Natural killer cell treated with Interleukin-12 subunit alpha and Interleukin-12 subunit beta and Interleukin-15 and Interleukin-18, amount 100 ng/mL, for 72 hours (primary cell): ENCODE data around the gene BTNL9. TPM values are rescaled to one million over a fixed set of nuclear protein-coding genes. Genes with fewer than 3 reads are reported as not detected.
"Not testable (repeated sequence)": the region's sequence is repeated elsewhere in the genome, so short reads cannot be mapped to it uniquely, and the experiment has no call there.

Experiments used
- ATAC-seq, 2 donors: fragments of 150-1000 bp; cut with Tn5 transposase in 1 of 2; sonication (Bioruptor Pico), chemical (Tn5 transposase) in 1 of 2; 2 replicates each; pipeline ENCODE4 v1.10.0; 2021
- DNase-seq: peaks from one replicate; pipeline ENCODE4 v3.0.0; 2022; ENCODE audit warnings: low spot score
- H3K27ac Mint-ChIP-seq, 2 donors: 1 replicate in 1 of 2; 2 replicates in 1 of 2; pipeline ENCODE4 v1.8.0; 2022; ENCODE audit warnings: mixed read lengths in 2 of 2, mild to moderate bottlenecking in 1 of 2, moderate library complexity in 1 of 2
- H3K27me3 Mint-ChIP-seq, 2 donors: 1 replicate in 1 of 2; 2 replicates in 1 of 2; pipeline ENCODE4 v1.8.0; 2022; ENCODE audit warnings: mixed read lengths in 2 of 2
- H3K36me3 Mint-ChIP-seq: one replicate; pipeline ENCODE4 v1.8.0; 2022; ENCODE audit warnings: mixed read lengths
- H3K4me1 Mint-ChIP-seq, 2 donors: 1 replicate in 1 of 2; 2 replicates in 1 of 2; pipeline ENCODE4 v1.8.0; 2022; ENCODE audit warnings: low read depth in 2 of 2, mixed read lengths in 2 of 2, mild to moderate bottlenecking in 1 of 2
- H3K4me3 Mint-ChIP-seq: one replicate; pipeline ENCODE4 v1.8.0; 2022; ENCODE audit warnings: mixed read lengths
- H3K9me3 Mint-ChIP-seq: 2 replicates; pipeline ENCODE4 v1.8.0; 2022; ENCODE audit warnings: mixed read lengths
- total RNA-seq, 2 donors: library from RNA; stranded (reverse); gene quantifications; one replicate each; pipeline ENCODE4 v1.2.3, GENCODE V29; 2022

Gene BTNL9
- total RNA-seq = not detected

DNA sequence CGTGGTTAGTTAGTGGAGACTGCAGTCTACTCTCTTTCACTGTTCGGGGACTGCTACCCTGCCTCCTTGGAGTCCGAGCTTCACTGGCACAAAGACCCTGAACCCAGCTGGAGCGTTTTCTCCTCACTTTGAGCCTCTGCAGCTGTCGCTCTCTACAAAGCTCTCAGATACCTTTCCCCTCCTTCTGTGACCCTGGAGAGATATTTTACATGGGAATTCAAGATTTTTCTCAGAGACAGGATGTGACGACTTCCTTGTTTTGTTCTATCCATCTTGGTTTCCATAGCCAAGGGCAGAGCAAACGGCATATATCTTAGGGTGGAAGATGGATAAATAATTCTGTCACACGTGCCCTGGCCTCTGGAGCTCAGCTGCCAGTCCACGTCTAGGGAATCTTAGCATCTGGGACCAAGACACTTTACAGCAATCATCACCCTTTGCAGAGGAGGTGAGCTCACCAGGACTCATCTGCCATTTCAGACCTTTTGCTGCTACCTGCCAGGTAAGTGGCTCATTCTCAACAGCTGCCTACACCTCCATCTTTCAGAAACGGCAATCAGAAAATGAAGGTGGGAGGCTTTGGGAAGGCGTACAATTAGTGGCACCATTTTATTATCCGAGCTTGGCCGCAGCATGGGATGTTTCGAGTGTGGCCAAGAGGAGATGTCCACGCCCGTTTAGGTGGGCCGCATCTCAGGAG, at the start of gene BTNL9:
Gene BTNL9 (plus strand): TSS at position 336 of the 700 bp plus-strand sequence. CDS start 5,224 bp downstream, outside the sequence.
- Mint-ChIP-seq H3K4me3 (no peak within 1 kb of the TSS), H3K36me3 (no peaks in the 10 kb centered on the region), H3K4me1 (no peaks in the 10 kb centered on the region), H3K9me3 (no peaks in the 10 kb centered on the region), H3K27ac (no peak within 1 kb of the TSS), H3K27me3 (peaks cover 40 to 47% of the 10 kb centered on the region in 2 donors)
- ATAC-seq (no peak), DNase-seq (no peak)

DNA sequence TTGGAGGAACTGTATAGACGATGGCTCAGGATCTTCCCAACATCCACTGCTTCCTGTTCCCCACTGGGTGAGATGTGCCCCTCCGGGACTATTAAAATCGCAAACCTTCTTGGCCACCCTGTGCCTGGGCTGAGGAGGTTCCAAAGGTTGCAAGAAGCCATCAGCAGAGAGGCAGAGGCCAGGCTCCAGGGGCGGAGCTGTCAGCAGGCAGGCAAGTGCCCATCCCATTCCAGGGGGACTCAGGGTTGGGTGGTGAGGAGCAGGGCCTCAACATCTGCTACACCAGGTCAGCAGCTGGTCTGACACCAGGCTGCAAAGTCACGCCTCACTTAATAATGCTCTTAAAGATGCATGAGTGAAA, 49.2 kb upstream of the BTNL9 start:
- no peak for DNase-seq
- ATAC-seq = no peak
- Mint-ChIP-seq H3K9me3 (no peaks in the 10 kb centered on the region), H3K4me3 (no peak overlapping the region), H3K27ac (no peak overlapping the region), H3K27me3 (peaks cover 0 to 59% of the 10 kb centered on the region in 2 donors), H3K36me3 (no peaks in the 10 kb centered on the region), H3K4me1 (no peaks in the 10 kb centered on the region)

DNA sequence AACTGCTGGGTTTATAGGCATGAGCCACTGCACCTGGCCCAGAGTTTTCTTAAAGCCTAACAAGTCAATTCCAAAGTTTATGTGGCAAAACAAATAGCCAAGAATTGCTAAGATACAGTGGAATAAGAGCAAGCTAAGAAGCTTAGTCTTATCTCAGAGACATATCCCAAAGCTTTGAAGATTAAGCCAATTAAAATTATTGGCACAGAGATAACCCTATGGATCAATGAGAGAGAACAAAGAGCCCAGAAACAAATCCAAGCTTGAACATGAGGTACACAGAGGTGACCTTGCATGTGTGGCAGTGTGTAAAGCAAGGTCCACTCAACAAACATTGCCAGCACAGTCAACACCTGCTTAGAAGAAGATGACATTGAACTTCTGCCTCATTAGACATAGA, 38.1 kb upstream of the BTNL9 start:
- Mint-ChIP-seq H3K36me3 (no peaks in the 10 kb centered on the region), H3K27me3 (peaks cover 8 to 22% of the 10 kb centered on the region in 2 donors), H3K4me1 (no peaks in the 10 kb centered on the region), H3K27ac (no peak overlapping the region), H3K4me3 (no peak overlapping the region), H3K9me3 (no peaks in the 10 kb centered on the region)
- DNase-seq (no peak), ATAC-seq (no peak)

DNA sequence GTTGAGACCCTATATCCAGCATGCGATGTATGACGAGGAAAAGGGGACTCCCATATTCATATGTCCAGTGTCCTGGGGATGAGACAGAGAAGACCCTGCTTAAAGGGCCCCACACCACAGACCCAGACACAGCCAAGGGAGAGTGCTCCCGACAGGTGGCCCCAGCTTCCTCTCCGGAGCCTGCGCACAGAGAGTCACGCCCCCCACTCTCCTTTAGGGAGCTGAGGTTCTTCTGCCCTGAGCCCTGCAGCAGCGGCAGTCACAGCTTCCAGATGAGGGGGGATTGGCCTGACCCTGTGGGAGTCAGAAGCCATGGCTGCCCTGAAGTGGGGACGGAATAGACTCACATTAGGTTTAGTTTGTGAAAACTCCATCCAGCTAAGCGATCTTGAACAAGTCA, 34.3 kb upstream of the BTNL9 start:
- Mint-ChIP-seq H3K27me3 (peaks cover 0 to 8% of the 10 kb centered on the region in 2 donors), H3K36me3 (no peaks in the 10 kb centered on the region), H3K4me1 (no peaks in the 10 kb centered on the region), H3K27ac (no peak overlapping the region), H3K4me3 (no peak overlapping the region), H3K9me3 (no peaks in the 10 kb centered on the region)
- no peak for DNase-seq
- ATAC-seq = no peak

DNA sequence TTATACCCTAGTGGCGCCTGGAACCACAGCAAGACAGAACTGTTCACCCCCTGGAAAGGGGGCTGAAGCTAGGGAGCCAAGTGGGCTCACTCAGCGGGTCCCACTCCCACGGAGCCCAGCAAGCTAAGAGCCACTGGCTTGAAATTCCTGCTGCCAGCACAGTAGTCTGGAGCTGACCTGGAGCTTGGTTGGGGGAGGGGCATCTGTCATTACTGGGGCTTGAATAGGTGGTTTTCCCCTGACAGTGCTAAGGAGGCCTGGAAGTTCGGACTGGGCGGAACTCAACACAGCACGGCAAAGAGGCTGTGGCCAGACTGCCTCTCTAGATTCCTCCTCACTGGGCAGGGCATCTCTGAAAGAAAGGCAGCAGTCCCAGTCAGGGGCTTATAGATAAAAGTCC, 31.9 kb upstream of the BTNL9 start:
- Mint-ChIP-seq H3K9me3 (no peaks in the 10 kb centered on the region), H3K27me3 (peaks cover 6 to 18% of the 10 kb centered on the region in 2 donors), H3K4me3 (no peak overlapping the region), H3K36me3 (no peaks in the 10 kb centered on the region), H3K4me1 (no peaks in the 10 kb centered on the region), H3K27ac (no peak overlapping the region)
- DNase-seq = no peak
- no peak for ATAC-seq

DNA sequence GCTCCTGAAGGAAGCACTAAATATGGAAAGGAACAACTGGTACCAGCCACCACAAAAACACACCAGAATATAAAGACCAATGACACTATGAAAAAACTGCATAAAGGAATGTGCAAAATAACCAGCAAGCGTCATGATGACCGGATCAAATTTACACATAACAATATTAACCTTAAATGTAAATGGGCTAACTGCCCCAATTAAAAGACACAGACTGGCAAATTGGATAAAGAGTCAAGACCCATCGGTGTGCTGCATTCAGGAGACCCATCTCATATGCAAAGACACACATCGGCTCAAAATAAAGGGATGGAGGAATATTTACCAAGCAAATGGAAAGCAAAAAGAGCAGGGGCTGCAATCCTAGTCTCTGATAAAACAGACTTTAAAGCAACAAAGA, 30.0 kb upstream of the BTNL9 start:
- H3K4me3 Mint-ChIP-seq, H3K36me3 Mint-ChIP-seq, ATAC-seq, DNase-seq, H3K27ac Mint-ChIP-seq, H3K9me3 Mint-ChIP-seq, H3K4me1 Mint-ChIP-seq: not testable (repeated sequence)
- H3K27me3 Mint-ChIP-seq = peaks cover 7 to 15% of the 10 kb centered on the region in 2 donors

DNA sequence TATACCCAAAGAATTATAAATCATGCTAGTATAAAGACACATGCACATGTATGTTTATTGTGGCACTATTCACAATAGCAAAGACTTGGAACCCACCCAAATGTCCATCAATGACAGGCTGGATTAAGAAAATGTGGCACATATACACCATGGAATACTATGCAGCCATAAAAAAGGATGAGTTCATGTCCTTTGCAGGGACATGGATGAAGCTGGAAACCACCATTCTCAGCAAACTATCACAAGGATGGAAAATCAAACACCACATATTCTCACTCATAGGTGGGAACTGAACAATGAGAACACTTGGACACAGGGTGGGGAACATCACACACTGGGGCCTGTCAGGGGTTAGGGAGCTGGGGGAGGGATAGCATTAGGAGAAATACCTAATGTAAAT, 25.4 kb upstream of the BTNL9 start:
- not testable (repeated sequence) for DNase-seq, ATAC-seq
- peaks cover 20 to 22% of the 10 kb centered on the region in 2 donors for H3K27me3 Mint-ChIP-seq

DNA sequence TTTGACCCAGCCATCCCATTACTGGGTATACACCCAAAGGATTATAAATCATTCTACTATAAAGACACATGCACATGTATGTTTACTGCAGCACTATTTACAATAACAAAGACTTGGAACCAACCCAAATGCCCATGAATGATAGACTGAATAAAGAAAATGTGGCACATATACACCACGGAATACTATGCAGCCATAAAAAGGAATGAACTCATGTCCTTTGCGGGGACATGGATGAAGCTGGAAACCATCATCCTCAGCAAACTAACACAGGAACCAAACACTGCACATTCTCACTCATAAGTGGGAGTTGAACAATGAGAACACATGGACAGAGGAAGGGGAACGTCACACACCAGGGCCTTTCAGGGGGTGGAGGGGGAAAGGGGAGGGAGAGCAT, 22.6 kb upstream of the BTNL9 start:
- DNase-seq, ATAC-seq, H3K4me1 Mint-ChIP-seq, H3K4me3 Mint-ChIP-seq, H3K27ac Mint-ChIP-seq, H3K9me3 Mint-ChIP-seq: not testable (repeated sequence)
- peaks cover 11% of the 10 kb centered on the region for H3K36me3 Mint-ChIP-seq
- peaks cover 24 to 27% of the 10 kb centered on the region in 2 donors for H3K27me3 Mint-ChIP-seq

More for the DNA sequence above, 25.4 kb upstream of the BTNL9 start:
- not testable (repeated sequence) for H3K9me3 Mint-ChIP-seq, H3K4me1 Mint-ChIP-seq, H3K27ac Mint-ChIP-seq, H3K36me3 Mint-ChIP-seq, H3K4me3 Mint-ChIP-seq

DNA sequence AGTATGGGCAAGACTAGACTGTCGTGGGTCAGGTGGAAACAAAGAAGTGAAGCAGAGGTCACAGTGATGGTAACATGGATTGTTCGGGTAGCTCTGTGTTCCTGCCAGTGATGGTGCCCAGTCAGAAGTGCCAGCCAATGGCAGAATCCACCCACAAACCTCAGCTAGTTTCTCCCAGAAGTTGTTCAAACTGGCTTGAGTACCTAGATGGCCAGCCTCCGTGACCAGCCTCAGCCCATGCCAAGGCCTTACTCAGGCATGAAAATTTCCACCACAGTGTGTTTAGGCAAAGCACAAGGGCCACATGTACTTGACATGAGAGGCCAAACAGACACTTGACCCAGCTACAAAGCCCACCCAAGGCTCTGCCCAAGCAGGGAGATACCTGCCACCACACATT, 19.4 kb upstream of the BTNL9 start:
- H3K36me3 Mint-ChIP-seq = peaks cover 11% of the 10 kb centered on the region
- H3K27ac Mint-ChIP-seq = no peak overlapping the region
- DNase-seq (no peak), ATAC-seq (no peak)
- peaks cover 28 to 36% of the 10 kb centered on the region in 2 donors for H3K27me3 Mint-ChIP-seq
- H3K9me3 Mint-ChIP-seq = no peaks in the 10 kb centered on the region
- H3K4me3 Mint-ChIP-seq = no peak overlapping the region
- no peaks in the 10 kb centered on the region for H3K4me1 Mint-ChIP-seq

DNA sequence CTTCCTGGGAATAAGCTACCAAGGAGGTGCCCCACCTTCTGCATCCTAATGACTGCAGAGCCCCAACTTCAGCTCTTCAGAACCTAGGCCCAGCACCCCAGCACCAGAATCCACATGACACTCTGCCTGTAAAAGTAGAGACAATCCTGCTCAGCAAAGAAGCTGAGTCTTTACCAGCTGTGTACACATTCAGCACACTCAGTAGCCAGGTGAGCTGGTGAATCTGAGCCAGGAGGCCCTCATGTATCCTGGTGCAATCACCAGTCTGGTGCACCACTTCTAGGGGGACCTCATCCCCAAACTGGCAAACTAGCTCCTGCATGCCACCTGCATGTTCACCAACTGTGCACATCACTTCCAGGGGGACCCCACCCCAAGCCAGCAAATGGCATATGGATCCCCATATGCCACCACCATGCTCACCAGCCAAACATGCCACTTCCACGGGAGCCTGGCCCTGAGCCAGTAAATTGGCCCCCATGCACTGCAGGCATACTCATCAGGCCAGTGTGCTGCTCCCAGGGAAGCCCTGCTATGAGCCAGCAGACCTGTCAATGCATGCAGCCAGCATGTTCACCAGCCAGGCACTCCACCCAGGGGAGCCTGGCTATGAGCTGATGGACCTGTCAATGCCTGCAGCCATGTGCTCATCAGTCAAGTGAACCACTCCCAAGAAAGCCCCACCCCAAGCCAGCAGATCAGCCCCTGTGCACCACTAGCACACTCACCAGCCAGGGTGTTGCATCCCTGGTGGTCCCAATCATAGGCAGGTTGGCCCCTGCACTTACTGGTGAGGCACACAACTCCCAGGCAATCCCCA, 15.6 kb upstream of the BTNL9 start:
- DNase-seq (no peak), ATAC-seq (peak in 1 of 2 donors; percentile 28)
- Mint-ChIP-seq H3K27ac (no peak overlapping the region), H3K36me3 (peaks cover 11% of the 10 kb centered on the region), H3K9me3 (no peaks in the 10 kb centered on the region), H3K27me3 (peaks cover 26 to 36% of the 10 kb centered on the region in 2 donors), H3K4me1 (no peaks in the 10 kb centered on the region), H3K4me3 (no peak overlapping the region)

DNA sequence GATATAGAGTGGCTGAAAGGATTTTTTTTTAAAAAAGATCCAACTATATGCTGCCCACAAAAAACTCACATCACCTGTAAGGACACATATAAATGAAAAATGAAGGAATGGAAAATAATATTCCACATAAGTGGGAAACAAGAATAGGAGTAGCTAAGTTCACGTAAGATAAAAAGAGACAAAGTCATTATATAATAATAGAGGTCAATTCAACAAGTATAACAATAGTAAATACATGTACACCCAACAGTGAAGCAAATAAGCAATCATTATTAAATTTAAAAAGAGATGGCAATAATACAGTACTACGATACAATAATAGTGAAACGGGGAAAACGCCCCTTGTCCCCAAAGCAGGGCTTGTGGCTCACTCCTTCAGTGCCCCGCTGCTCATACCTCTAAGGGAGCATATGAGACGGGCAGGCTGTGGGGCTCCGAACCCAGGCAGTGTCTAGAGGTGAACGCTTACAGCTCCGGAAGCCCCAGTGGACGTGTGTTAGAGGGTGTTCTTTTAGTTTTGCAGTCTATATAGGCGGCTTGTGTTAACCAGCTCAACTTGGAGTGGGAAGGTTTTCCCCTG, 12.5 kb upstream of the BTNL9 start:
- H3K27ac Mint-ChIP-seq = no peak overlapping the region
- H3K36me3 Mint-ChIP-seq = no peaks in the 10 kb centered on the region
- H3K4me3 Mint-ChIP-seq = no peak overlapping the region
- peaks cover 23 to 56% of the 10 kb centered on the region in 2 donors for H3K27me3 Mint-ChIP-seq
- DNase-seq = no peak
- no peak for ATAC-seq
- H3K9me3 Mint-ChIP-seq = peaks cover 2% of the 10 kb centered on the region
- H3K4me1 Mint-ChIP-seq = no peaks in the 10 kb centered on the region

DNA sequence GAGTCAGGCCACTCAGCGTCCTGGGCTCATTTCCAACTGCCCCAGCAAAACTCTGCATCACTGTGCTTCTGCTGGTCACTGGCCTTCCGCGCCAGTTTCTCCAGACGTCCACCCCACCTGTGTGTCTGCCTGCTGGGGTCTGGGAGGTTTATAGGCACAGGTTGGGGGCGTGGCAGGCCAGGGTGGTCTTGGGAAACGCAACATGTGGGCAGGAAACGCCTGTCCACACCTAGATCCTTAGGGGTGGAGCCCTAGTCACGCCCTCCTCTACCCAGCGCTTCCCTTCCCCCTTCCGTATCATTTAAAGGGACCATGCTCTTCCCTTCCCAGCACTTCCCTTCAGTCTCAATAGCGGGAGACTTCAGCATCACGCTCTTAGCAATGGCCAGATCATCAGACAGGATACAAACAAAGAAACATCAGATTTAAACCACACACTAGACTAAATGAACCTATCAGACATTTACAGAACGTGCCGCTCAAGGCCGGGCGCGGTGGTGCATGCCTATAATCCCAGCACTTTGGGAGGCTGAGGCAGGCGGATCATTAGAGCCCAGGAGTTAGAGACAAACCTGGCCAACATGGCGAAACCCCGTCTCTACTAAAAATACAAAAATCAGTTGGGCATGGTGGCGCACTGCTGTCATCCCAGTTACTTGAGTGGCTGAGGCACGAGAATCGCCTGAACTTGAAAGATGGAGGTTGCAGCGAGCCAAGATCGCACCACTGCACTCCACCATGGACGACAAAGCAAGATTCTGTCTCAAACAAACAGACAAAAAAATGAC, 11.8 kb upstream of the BTNL9 start:
- H3K4me3 Mint-ChIP-seq = no peak overlapping the region

DNA sequence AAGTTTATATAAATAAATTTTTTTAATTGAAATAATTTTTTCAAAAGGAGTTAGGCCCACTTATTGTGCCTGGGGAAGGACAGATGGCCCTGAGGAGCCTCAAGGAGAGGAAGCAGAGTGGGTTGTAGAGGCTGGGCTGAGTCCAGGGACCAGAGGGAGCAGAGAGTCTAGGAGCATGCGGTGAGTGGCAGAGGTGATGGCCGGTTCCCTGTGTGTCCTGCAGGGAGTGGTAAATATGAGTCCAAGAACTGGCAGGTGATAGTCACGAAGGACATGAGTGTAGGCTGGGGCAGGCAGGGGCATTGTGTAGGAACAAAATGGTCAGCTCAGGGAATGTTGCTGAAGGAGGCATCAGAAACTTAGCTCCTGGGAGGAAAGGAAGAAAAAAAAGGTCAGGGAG, 8.3 kb upstream of the BTNL9 start:
- H3K27ac Mint-ChIP-seq = no peak overlapping the region
- H3K4me3 Mint-ChIP-seq = no peak overlapping the region
- H3K36me3 Mint-ChIP-seq = no peaks in the 10 kb centered on the region

More for the DNA sequence above, 11.8 kb upstream of the BTNL9 start:
- Mint-ChIP-seq H3K27ac (no peak overlapping the region), H3K36me3 (no peaks in the 10 kb centered on the region), H3K4me1 (no peaks in the 10 kb centered on the region), H3K27me3 (peaks cover 23 to 51% of the 10 kb centered on the region in 2 donors), H3K9me3 (peaks cover 2% of the 10 kb centered on the region)
- ATAC-seq (no peak), DNase-seq (no peak)

More for the DNA sequence above, 8.3 kb upstream of the BTNL9 start:
- Mint-ChIP-seq H3K9me3 (peaks cover 2% of the 10 kb centered on the region), H3K4me1 (no peaks in the 10 kb centered on the region), H3K27me3 (peaks cover 11 to 39% of the 10 kb centered on the region in 2 donors)
- ATAC-seq = peak in 1 of 2 donors; percentile 20
- DNase-seq = no peak
